Erythroblast (primary cell): ENCODE data around the gene TAOK2.

Experiments used
- DNase-seq, 2 experiments: peaks; one replicate each; lab custom pipeline; 2025; lab: John Stamatoyannopoulos, UW
- GATA1 ChIP-seq: IDR thresholded peaks from 2 replicates; pipeline ENCODE4 v1.6.1; 2011; ENCODE audit warnings: low read depth, mild to moderate bottlenecking, control low read depth, low read length, moderate library complexity
- POLR2A ChIP-seq: IDR thresholded peaks from 2 replicates; pipeline ENCODE4 v1.6.1; 2011; ENCODE audit warnings: mild to moderate bottlenecking, low read length

Gene TAOK2

DNA sequence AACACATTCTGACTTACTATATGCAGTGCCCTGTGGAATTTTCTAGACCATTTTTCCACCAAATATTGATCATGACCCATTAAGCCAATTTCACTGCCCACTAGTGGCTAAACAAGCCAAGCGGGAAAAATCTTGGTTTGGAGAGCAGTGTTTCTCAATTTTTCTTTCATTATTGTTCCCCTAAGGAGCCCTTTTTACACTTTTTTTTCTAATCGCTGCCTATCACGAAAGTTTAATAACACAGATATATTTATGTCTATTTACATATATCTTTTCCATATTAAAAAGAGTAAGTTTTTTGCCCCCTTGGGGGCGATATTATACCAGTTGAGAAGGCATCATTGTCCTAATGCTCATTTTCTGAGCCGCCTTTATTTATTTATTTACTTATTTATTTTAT is 68.2 kb downstream of the TAOK2 start:
- peak in 1 of 2 experiments; percentile 46 for DNase-seq
- TF ChIP-seq POLR2A, result no peak
- no peak for TF ChIP-seq GATA1
